Measurements from ENCODE around the gene GPI.
A peak's percentile ranks its signal among the peaks of the same experiment; 100 is the strongest.

GPI gene

DNA sequence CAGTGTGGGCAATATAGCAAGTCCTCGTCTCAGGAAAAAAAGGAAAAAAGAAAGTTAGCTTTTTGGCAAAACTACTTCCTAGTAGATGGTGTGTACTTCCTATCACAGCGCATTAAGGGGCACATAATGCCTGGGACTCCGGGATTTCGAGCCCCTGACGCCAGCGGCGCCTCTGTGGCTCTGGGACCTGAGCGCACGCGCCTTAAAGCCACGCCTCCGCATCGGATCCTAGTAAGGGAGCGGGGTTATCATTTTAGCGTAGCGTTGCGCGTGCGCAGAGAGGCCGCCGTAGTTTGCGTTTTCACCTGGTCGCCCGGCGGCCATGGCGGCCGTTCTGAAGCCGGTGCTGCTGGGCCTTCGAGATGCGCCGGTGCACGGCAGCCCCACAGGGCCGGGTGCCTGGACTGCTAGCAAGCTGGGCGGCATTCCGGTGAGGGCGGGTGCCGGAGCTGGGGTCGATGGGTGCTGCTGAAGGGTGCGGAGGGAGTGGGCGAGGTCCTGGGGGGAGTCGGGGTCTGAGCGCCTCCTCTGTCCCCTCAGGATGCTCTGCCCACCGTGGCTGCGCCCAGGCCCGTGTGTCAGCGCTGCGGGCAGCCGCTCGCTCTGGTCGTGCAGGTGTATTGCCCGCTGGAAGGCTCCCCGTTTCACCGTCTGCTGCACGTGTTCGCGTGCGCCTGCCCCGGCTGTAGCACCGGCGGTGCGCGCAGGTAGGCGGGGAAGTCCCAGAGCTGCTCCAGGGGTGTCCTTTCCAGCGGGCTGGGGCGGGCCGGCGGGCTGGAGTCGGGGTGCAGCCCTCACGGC, 39.3 kb downstream of the GPI start, which contains the start of gene PDCD2L:
Gene PDCD2L, plus strand, starts transcription at position 291 of the 801 bp plus-strand sequence. Its CDS starts 32 bp downstream, at position 323.
- peak; percentile 93 for DNase-seq (ENCODE audit: low spot score)

DNA sequence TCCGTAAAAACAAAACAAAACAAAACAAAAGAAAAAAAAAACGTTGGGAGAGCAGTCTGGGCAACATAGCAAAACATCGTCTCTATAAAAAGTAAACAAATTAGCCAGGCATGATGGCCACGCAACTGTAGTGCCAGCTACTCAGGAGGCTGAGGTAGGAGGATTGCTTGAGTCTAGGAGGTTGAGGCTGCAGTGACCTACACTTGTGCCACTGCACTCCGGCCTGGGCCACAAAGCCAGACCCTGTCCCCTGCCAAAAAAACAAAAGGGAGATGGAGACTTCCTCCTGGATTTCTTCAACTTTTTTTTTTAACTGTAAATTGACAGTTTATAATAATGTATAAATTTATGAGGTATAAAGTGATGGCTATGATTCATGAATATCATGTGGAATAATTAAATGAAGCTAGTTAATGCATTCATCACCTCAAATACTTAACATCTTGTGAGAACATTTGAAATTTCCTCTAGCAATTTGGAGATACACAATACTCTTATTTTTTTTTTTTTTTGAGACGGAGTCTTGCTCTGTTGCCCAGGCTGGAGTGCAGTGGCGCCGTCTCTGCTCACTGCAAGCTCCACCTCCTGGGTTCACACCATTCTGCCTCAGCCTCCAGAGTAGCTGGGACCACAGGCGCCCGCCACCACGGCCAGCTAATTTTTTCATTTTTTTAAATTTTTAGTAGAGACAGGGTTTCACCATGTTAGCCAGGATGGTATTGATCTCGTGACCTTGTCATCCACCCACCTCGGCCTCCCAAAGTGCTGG, 41.1 kb downstream of the GPI start:
- no peak for DNase-seq (ENCODE audit: low spot score)

DNA sequence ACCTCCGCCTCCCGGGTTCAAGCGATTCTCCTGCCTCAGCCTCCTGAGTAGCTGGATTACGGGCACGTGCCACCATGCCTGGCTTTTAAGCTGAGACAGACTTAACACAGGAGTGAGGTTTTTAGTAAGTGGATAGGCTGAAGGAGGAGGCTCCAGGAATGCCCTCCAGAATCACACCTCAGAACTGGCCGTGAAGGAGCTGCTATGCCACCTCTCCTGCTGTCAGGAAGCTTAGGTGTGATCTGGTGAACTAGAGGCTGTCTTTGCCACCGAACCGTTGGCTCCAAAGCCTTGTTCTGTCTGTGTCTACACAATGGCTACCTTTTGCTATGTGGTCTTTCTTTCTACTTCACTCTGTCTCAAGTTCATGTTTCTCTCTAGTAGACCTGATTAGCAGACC, 43.4 kb downstream of the GPI start:
- no peak for DNase-seq (ENCODE audit: low spot score)

DNA sequence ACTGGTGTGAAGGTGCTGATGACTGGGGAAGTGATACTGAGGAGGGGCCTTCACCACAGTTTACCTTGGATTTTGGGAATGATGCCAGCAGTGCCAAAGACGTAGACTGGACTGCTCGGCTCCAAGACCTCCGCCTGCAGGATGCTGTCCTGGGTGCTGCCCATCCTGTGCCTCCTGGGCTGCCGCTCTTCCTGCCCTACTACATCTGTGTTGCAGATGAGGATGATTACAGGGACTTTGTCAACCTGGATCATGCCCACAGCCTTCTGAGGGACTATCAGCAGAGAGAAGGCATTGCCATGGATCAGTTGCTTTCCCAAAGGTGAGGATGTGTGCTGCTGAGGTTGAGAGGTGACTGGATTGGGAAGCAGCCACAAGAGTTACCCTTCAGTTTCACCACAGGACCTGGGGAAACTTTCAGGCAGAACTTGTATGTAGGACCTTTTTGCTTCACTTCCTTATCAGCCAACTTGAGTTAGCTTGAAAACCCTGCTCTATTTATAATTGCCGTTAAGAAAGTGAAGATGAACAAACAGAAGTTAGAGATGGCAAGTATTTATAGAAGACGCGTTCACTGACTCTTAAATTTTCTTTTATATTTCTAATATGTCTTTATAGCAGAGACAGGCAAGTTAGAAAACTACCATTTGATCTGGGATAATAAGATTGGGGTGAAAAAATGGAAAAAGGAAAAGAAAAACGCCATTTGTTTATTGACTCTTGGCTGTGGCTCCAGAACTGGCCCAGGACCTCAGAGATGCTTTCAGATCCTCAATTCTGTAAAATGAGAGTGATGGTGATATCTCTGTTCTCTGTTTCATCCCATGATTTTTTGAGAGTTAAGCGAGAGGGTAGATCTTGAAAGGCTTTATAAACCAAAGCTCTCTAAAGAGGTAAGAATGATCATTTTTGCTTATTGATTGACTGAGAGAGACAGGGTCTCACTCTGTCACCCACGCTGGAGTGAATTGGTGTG, 44.5 kb downstream of the GPI start:
- no peak for DNase-seq (ENCODE audit: low spot score)

DNA sequence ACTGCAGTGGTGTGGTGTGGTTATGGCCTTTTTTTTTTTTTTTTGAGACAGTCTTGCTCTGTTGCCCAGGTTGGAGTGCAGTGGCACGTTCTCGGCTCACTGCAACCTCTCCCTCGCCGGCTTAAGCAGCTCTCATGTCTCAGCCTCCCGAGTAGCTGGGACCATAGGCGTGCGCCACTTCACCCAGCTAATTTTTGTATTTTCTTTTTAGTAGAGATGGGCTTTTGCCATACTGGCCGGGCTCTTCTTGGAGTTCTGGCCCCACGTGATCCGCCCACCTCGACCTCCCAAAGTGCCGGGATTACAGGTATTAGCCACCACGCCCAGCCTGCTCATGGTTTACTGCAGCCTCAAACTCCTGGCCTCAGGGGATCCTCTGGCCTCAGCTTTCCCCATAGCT, 46.2 kb downstream of the GPI start:
- no peak for DNase-seq (ENCODE audit: low spot score)

DNA sequence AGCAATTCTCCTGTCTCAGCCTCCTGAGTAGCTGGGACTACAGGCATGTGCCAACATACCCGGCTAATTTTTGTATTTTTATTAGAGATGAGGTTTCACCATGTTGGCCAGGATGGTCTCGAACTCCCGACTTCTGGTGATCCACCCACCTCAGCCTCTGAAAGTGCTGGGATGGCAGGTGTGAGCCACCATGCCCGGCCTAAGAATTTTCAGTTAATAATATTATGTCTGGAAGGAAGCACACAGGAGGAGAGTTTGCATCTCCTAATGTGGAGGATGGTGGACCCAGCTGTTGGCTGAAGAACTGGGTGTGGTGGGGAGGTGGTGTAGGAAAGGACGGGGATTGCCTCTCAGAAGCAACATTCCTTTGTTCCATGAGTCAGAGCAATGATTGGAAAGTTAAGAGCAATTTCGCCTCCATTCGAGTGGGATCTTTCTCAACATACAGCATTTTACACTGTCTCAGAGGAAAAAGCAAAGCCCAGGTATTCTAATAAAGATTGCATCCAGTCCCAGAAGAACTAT, 51.1 kb downstream of the GPI start:
- no peak for DNase-seq (ENCODE audit: low spot score)

DNA sequence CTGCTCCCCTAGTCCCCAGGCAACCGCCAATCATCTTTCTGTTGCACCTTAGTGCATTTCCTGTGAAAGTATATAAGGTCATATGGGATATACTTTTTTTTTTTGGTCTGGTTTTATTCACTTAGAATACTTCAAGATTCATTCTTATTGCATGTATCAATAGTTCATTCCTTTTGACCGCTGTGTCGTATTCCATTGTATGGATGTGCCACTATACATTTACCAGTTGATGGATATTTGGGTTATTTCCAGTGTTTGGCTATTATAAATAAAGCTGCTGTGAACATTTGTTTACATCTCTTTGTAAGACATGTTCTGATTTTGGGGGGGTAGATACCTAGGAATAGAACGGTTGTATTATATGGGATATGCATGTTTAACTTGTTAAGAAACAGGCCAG, 53.3 kb downstream of the GPI start:
- no peak for DNase-seq (ENCODE audit: low spot score)

DNA sequence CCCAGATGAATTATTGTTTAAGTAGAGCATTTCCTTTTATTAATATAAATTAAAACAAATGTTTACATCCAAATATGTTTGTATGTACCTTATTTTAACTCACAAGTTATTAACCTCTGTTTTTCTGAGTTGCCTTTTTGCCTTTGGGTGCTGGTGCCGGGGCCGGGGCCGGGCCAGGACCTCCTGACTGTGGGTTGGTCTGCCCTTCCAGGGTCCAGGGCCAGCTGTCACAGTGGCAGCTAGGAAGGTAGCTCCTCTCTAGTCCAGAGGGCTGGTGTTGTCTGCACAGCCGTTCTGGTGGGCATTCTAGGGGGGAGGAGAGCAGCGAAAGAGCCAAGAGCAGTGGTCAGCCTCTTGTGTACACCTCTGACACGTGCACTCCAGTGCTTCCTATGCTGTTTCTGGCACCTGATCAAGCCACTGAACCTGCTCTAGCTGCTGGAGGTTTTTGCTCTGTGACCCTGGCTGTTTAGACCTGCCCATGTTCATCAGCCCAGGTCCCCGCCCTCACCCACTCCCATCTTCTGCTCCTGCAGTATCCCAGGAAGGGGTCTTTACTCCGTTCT, 61.2 kb downstream of the GPI start:
- DNase-seq (ENCODE audit: low spot score): no peak

DNA sequence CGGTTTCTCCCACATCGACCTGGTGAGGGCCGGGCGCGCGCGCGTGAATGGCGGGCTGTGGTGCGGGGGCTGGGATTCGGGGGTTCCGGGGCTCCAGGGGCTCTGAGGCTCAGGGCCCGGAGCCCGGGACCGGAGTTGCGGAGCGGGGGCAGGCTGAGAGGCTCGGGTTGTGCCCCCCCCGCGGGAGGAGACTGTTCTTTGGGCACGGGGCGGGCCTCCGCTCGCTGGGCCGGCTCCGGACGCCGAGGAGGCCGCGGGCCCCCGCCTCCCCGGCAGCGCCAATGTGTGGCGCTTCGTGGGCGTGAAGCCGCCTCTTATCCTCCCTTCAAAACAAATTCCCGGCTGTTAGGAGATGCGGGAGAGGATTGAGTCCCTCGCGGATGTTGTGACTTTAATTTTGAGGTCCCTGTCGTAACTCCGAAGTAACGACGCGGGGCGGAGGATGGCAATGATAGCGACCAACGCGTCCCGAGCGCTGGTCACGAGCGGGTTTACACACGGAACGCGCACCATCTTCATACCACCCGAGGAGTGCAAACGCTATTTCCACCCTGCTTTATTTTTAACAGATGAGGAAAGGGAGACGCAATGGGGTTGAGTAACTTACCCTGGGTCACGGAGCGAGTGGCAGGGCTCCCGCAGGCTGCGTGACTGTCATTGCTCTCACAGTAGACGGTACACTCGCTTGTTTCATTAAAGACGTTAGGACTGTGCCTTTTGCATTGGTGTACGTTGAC, 63.7 kb downstream of the GPI start:
- peak; percentile 42 for DNase-seq (ENCODE audit: low spot score)

DNA sequence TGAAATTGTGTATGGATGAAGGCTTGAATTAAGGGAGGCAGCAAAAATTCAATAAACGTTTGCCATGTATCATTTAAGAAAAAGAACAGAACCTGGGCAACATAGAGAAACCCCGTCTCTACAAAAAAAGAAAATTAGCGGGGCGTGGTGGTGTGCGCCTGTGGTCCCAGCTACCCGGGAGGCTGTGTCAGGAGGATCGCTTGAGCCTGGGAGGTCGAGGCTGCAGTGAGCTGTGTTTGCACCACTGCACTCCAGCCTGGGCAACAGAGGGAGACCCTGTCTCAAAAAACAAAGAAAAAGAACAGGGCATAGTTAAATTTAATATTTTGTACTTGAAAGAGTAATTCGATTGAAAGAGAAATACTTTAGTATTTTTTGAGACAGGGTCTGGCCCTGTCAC, 64.6 kb downstream of the GPI start:
- no peak for DNase-seq (ENCODE audit: low spot score)

DNA sequence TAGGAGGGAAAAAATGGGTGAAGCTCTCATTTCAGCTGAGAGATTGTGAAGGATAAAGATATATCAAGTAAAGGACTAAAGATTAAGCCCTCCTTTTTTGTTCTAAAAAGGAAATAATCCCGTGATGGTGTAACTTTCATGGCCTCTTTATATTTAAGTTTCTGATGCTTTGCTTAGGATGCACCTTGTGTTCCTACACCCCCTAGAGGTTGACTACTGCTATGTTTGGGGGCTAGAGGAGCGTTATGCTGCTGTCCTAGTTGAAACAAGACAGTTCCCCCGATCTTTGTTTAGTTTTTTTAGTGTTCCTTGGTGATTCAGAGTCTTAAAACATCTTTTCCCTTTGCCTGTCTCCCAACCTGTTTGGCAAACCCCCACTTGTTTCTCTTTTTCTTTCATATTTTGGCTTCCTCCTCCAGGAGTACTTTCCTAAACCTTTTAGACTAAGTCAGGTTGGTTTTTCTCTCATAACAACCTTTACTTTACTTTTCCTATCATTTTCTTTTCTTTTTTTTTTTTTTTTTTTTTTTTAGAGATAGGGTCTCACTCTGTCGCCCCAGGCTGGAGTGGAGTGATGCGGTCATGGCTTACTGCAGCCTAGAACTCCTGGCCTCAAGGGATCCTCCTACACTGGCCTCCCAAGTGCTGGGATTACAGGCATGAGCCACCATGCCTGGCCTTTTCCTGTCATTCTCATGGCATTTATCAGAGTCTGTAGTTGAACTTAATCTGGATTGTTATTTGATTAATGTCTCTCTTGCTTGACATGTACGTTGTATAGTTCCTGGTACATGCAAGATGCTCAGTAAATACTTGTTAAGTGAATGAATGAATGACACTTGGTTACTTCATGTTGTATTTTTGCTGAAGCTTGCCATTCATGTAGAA, 66.0 kb downstream of the GPI start:
- peak; percentile 52 for DNase-seq (ENCODE audit: low spot score)

DNA sequence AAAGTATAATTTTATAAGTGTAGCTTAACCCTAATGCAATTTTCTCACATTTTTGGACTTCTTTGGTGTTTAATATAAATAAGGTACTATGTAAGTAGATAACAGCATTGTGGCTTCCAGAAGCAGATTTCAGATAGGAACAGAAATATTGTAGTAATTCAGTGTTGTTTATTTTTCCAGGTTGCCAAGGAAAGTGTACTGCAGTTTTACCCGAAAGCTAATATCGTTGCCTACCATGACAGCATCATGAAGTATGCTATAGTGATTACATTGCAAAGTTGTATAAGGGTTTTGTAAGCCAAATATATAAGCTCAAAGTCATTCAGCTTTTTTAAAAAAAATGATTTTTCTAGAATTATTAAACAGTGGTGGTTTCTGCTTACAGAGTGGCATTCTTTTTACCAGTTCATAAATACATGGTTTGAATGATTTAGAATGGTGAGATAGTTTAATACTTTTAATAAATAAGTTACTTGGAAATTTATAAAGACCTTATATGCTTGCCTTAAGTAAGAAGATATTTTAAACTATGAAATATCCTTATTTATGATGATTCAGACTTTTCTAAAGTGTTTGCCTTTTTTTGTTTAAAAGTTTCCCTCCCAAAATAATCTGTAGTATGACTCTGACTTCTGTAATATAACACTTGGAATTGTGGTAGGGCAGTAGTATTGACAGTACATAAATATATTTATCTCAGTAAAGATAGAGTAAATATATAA, 66.8 kb downstream of the GPI start:
- DNase-seq (ENCODE audit: low spot score): no peak

DNA sequence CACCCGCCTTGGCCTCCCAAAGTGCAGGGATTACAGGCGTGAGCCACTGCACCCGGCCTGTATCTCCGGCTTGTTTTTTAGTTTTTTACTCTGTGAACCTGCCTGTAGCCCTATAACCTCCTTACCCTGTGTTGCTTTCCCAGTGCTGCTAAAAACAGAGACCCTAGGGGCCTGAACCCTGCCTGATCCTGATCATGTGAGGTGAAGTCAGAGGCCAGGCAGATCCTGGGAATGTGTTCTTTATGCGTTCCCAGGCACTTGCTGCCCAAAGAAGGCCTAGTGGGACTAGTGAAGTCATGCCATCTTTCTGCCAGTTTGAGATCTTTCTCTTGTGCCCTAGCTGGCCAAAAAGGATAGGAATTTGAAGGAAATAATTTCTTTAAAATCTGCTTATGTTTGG, 67.8 kb downstream of the GPI start:
- DNase-seq (ENCODE audit: low spot score): no peak

DNA sequence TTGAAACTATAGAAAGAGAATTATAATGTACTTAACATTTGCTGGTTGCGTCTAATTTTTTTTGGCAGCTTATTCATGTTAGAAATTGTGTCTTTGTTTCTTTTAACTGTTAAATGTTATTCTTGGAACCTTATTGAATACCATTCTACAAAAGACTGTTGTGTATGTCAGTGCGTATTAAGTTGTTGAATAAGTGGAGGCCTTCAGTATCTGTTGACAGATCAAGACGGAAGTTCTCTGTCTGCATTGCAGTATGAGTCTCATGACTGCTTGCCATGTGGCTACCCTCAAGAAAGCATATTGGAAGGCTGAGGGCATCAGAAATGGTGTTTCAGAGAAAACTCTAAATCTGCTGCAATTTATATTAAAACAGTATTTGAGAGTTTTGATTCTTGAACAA, 71.7 kb downstream of the GPI start:
- no peak for DNase-seq (ENCODE audit: low spot score)

DNA sequence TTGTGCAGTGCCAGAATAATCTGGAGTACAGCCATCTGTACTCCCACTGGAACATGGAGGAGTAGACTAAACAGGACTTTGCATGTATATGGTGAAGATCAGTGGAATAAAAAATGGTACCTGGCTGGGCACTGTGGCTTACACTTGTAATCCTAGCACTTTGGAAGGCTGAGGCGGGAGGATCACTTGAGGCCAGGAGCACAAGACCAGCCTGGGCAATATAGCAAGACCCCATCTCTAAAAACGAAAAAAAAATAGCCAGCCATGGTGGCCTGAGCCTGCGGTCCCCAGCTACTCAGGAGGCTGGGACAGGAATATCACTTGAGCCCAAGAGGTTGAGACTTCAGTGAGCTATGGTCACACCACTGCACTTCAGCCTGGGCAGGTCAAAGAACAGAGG, 83.2 kb downstream of the GPI start:
- DNase-seq (ENCODE audit: low spot score): no peak

Data from kidney tubule cell (primary cell).